OCI-LY3 (cell line): ENCODE data around the gene NRP1.

ENCODE experiments used
- EZH2phosphoT487 ChIP-seq: fragments of 200-600 bp; shearing (Covaris generic); IDR thresholded peaks from 2 replicates; pipeline ENCODE4 v1.6.1; 2018; ENCODE audit warnings: antibody characterized with exemption, mixed run types, low read depth
- TF ChIP-seq, protein P1 (sequence below): fragments of 200-600, 300-600 bp; sonication (generic); IDR thresholded peaks from 2 replicates; pipeline ENCODE4 v1.5.1; 2014; ENCODE audit warnings: antibody characterized with exemption, low read length, low read depth

DNA sequence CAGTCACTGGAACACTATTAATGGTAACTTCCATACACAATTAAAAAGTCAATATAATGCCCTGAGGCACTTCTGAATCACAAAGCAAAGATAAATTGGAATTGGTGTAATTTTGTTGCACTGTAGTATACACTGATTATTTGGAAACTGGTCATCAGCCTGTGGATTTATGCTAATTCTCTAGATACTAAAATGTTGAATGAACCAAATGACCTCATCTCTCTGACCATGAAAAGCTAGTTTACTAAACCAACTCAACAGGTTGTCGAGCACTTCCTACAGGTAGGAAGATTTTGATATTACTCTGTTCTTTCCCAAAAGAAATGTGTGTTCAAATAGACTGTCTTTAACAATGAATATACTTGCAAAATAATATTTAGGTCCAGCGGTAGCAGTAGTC is 5.3 kb downstream of the NRP1 start:
- TF ChIP-seq, protein P1, sequence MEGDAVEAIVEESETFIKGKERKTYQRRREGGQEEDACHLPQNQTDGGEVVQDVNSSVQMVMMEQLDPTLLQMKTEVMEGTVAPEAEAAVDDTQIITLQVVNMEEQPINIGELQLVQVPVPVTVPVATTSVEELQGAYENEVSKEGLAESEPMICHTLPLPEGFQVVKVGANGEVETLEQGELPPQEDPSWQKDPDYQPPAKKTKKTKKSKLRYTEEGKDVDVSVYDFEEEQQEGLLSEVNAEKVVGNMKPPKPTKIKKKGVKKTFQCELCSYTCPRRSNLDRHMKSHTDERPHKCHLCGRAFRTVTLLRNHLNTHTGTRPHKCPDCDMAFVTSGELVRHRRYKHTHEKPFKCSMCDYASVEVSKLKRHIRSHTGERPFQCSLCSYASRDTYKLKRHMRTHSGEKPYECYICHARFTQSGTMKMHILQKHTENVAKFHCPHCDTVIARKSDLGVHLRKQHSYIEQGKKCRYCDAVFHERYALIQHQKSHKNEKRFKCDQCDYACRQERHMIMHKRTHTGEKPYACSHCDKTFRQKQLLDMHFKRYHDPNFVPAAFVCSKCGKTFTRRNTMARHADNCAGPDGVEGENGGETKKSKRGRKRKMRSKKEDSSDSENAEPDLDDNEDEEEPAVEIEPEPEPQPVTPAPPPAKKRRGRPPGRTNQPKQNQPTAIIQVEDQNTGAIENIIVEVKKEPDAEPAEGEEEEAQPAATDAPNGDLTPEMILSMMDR, result no peak
- TF ChIP-seq EZH2phosphoT487, result no peak
